Measurements from ENCODE around the gene ELF1.

- TF ChIP-seq REST (IDR thresholded peaks at IDR 0.05; ENCODE audit: insufficient read depth in 1 of 2, low read depth in 2 of 2, low read length in 2 of 2) (no peak), SIN3A (IDR thresholded peaks at IDR 0.05; ENCODE audit: borderline replicate concordance, insufficient read depth, low read length) (no peak), POLR2AphosphoS5 (IDR thresholded peaks at IDR 0.05; ENCODE audit: low read depth, low read length) (no peak)
Observed at GRCh38 chr13:40916207-40916998, 102.7 kb downstream of the ELF1 start.
